Stimulated activated CD8-positive, alpha-beta memory T cell treated with anti-CD3 and anti-CD28 coated beads, Interleukin-15, amount 100 ng/mL, for 1 hour (primary cell): ENCODE measurements around the gene RASSF8.
A peak's percentile ranks its signal among the peaks of the same experiment; 100 is the strongest.

Experiments used
- DNase-seq: peaks from one replicate; pipeline ENCODE4 v3.0.0-alpha.2; 2020; ENCODE audit warnings: low read depth

The RASSF8 gene

DNA sequence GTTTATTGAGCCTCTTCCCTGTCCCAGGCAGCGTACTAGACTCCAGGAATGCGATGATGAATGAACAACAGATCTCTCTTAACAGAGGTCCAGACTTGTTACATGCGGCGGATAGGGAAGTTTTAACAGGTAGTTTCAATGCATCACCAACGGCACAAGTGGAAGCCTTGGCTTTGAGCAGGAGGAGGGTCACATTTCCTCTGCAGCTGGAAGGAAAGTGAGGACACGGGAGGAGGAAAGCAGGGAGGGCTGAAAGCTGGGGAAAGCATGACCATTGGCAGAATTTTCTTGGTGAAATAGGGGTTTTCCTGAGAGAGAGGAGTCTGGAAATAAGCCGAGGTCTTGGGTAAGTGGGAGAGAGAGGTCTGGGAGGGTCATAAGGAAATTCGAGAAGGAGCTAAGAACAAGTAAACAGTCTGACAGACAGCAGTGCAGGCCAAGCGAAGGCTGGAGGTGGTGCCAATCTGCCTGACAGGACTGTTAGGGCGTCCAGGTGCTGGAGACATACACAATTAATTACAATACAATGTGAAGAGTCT is 150.9 kb downstream of the RASSF8 start:
- no peak for DNase-seq

DNA sequence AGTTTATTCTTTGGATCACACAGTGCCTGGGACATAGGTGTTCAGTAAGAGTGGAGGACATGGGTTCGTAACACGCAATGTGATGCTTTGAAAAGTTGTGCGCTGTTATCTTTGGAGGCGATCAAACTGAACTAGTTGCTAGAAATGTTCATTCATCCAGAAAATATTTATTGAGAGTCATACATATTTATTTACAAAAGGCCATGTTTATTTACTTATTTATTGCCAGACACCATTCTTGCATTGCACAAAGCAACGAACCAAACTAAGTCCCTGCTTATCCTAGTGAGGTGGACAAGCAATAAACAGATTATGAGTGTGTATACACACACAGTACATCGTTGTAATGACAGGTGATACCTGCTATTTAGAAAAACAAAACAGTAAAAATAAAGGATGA is 153.8 kb downstream of the RASSF8 start:
- no peak for DNase-seq

DNA sequence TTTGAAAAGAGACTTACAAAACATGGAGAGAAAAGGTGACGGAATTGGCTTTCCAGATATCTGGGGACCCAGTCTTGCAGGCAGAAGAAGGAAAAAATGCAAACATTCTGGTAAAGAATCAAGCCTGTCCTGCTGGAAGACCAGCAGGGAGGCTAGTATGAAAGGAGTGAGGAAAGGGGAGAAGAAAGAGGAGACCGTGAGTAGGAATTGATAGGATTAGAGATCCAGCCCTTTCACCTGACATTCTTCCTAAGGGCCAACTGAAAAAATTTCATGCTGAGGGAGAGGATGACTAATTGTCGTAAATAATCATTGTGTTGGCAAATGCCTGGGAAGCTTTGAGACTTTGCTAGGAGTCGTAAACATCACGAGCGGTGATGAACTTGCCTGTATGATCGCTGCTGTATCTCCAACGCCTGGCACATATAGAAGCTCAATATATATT is 154.2 kb downstream of the RASSF8 start:
- no peak for DNase-seq

DNA sequence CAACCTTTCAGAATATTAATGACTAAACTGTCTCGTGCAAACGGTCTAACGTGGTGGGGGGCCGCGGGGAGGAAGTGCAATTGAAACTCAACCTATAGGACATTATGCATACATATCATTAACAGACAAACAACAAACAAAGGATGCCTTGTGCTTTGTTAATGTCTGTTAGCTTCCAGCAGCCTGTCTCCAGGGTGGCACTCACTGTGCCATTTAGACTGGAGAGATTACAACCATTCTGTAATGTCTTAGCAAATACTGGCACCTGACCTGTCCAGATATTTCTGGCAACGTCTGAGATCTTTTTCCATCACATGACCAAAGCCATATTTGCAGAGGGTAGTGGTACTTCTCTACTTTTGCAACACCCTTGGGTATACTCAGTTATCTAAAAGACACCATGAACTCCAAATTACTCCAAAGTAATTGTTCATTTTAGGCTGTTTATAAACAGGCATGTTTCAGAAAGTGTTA is 154.7 kb downstream of the RASSF8 start:
- no peak for DNase-seq

DNA sequence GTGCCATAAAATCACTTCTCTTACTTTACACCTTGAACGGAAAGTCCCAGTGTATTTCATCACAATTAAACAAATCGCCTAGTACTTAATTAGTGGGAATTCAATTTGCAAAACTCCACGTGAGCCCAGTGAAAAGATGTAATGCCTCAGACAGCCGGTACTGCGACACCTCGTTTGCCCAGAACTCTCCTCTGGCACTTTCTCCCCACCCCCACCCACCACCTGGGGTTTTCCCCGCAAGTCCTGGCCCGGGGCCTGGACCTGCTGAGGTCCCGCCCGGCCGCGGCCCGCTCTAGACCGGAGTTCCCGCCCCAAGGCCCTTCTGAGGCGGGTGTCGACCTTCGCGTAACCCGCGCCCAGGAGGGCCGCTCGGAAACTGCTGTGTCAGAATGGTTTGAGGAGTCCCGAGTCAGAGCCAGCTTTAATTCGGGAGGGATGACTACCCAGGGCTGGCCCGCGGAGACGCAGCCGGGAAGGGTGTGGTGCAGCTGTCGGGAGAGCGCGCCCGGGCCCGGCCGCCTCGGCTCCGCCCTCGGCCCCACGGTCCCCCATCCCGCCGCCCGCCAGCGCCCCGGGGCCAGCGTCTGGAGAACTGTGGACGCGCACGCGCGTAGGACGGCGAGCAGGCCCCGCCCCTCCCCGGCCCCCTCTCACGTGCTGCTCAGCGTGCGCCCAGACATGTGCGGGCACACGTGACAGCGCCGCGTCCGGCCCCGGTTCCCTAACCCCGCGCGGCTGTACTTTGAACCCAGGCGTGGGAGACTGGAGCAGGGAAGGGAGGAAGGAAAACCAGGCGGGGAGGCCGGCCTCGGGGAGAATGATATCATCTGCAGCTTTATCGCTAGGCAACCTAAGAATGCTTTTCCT is 155.6 kb downstream of the RASSF8 start:
- DNase-seq, result peak; percentile 42

DNA sequence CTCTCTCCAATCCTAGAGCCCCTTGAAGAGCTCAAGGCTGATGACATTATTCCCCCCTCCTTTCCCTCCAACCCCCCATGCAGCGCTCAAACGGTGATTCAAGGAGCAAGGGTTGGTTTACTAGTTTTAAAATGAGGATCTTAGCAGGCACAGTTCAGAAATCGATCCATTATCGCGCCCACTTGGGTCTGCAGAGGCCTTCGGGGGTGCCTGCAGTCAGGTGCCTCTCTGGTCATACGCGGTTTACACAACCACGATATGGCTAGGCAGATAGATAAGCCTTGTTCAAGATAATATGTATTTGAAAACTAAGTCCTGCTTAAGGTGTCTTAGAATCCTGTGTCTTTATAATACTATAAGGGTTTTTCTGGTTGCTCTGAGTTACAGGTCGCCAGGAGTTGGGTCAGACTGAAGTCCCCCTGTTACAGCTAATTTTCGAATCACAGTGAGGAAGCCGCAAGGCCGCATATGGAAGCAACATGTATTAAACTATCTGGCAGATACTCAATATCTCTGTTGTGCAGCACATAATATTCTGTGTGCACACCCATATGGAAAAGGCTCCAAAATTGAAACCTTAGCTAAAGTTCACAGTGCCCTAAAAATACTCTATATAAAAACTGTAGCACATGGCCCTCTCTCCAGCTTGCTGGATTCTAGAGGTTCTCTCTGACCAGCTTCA is 156.4 kb downstream of the RASSF8 start:
- no peak for DNase-seq

DNA sequence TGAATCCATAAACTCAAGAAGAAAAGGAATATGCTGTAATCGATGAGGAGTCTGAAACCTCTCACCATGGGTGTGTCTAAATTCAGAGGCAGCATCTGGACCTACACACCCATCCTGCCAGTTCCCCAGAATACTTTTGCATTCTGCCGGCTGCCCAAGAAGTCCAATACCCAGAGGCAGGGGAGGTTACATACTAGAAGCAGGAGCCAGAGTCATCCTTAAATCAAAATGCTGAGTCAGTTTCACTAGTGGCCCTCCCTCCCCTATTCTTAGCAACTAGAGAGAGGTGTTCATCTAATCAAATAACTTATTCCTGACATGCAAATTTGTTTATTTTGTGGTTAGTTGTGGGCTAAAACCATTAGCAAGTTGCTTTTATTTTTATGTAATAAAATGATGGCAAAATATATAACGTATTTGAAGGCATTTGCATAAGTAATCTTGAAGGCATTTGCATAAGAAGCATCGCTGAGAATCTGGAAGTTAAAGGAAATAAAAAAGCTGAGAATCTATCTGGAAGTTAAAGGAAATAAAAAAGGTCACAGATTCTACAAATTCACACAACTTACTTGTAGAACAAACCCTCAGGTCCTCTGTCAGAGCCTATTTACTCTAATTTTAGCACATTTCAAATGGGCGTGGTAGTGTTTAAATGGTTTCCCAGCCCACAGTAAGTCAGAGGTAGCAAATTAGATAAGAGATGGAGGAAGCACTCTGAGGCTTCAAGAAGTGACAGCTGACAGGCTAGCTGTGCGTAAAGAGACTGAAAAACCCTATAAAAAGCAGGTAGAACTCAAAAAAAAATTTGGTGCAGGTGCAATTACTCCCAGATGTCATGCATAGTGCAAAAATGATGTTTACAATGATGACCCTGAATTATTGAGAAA is 158.6 kb downstream of the RASSF8 start:
- DNase-seq, result no peak

DNA sequence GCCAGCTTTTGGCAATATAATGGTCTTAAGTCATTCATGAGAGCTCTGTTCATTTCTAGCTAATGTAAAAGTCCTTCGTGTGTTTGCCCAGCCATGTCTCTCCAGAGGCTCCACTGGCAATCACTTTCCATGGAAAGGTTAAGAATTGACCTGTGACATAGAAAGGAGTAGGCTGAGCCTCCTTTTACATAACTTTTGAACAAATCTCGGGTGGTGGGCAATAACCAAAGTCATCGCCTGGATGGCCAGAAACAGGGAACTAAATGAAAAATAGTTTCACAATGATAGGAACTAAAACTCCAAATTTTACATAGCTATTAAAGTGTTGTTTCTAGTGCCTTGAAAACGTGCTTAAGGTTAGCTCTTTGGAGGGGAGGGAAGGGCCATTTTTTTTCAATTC is 159.8 kb downstream of the RASSF8 start:
- DNase-seq, result no peak

DNA sequence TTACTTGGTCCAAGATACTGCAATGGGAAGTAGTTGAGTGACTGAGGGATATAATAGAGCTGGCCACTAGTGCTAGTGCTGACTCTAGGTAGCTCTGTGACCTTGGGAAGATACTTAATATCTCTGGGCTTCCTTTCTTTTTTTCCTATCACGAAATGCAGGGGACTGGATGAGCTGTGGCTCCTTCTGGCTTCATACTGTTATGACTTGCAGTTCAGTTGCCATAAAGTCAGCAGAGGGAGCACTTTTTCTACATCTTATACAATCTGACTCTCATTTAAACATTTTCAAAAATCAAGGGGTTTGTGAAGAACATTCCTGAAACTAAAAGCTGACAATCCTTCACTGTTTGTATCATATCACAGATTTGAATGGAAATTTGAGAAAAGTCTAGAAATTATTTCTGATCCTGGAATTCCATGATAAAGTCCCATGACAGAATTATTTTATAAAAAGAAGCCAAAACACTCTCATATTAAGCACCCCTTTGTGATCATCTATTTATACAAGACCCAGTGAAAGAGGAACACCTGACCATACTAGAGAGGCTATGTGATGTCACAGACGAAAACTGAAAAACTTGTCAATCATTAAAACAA is 161.0 kb downstream of the RASSF8 start:
- DNase-seq, result no peak

DNA sequence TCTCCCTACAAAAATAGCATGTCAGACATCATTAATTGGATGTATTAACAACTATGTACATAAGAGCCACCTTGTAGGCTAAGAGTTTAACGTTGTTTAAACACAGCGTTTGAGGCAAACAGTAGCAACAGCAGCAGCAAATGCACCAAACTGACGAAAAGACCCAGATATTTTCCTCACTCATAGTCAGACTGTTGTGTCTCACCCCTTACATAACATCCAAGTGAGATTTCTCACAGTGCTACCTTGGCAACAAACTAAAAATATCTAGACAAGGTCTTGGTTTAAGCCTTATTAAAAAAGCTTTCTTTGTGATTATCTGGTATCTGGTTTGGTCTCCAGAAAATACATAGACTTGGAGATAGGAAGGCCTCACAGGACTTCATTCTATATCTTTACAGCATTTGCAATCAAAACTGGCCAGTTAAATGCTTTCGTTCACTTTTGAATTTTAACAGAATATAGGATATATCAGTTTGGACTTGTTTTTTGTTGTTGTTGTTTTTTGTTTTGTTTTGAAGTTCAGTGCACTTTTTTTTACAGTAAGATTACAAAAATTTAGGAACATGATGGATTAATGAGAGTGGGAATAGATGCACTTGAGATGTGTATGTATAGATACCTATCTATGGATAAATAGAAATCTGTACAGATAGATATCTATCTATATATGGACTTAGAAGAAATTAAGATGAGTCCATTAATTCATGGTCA is 162.2 kb downstream of the RASSF8 start:
- DNase-seq, result no peak

DNA sequence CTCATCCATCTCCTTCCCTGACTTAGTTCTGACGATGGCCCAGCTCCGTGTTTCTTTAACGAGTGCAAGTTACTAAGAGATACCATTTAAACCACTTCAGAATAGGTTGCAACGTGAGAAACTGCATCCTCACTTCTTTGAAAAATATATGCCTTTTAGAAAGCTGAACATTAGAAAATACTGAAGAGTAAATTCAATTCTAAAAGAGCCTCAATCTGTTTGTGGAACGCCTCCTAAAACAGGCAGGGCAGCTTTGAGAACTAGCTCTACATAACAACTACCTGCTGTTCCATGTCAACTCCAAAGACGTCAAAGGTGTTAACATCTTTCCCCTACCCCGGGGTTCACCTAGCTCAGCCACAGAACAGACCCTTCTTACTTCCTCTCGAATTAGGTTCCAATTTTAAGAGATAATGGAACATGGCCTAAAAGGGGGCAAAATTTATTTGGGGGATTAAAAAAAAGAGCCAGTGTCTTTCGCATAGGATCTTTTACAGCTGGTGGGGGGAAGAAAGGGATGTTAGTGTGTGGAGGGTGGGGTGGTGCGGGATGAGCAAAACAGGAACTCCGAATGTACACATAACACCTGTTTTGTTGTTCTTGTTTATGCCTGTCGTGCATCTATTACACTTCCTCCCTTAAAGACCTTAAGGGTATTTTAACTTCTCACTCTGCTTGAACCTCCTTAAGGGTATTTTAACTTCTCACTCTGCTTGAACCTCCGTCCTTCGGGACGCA is 163.0 kb downstream of the RASSF8 start:
- no peak for DNase-seq

DNA sequence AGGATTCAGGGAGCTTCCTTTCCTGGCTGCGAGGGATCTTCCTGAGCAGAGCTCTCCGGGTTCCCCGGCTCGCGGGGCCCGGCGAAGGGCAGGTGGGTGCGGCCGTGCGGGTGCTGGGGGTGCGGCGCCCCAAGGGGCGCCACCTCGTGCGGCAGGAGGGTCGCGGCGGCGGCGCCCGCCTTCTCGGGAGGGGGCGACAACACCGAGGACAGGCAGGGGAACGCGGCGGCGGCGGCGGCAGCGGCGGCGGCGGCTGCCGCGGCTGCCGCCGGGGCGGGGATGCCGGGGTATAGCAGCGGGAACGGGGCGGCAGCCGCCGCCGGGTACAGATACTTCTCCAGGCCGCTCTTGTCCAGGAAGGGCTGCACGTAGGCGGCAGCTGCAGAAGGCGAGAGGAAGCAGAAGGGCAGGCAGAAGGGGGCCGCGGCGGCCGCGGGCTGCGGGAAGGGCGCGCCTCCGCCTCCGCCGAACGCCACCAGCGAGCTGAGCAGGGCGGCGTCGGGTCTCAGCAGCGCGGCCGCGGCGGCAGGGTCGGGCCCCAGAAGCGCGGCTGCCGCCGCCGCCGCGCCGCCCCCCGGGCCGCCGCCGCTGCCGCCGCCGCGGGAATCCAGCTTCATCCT is 163.7 kb downstream of the RASSF8 start:
- no peak for DNase-seq

DNA sequence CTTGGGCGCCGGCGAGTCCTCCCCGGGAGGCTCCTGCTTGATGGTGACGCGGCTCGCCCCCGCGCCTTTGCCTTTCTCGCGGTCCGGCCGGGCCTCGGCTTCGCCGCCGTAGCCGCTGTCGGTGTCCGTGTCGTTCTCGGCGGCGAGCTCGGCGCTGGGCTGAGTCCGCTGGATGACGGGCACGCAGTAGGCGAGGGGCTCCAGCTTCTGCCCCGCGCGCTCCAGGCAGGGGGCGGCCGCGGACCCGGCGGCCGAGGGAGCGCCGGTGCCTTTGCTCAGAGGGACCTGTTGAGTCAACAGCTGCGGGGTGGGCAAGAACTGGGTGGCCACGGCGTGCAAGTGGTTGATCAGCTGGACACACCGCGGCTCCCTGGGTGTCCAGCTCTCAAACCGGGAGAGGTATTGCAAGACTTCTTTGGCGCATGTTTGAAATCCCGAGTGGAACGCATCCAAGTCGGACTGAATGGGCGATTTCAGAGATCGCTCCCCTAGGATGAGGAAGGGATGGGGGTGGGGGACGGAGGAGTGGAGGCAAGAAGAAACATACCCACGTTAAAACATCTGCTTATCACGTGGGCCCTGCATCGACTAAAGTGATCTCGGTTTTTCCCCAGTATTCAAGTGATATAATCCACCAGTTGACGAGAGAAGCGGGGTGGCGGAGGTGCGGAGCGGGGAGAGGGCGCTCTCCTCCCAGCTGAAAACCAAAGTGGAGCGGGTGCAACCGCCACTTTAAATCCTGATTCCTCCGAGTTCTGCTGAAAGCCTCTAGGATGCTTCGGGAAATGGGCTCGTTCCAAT is 164.4 kb downstream of the RASSF8 start:
- no peak for DNase-seq

DNA sequence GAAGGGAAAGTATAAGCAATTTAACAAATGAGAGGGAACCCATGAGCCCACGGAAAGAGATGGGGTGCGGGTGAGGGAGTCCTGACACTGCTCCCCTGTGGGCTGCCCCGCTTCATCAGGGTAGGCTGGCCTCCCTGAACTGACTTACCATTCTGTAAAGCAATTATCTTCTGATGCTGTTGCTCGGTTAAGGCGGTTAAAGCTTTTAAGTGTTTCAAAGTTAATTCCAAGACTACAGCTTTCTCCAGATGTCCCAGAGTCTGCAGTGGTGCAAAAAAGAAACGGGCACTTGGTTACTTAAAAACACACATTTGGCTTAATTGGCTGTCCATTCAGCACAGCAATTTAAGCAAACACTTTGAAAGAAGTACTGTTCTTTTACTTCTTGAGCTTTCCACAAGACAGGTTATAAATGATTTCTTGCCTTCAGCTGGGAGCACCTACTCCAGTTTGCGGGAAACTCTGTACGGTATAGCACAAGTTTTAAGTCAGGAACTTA is 165.0 kb downstream of the RASSF8 start:
- DNase-seq, result no peak

DNA sequence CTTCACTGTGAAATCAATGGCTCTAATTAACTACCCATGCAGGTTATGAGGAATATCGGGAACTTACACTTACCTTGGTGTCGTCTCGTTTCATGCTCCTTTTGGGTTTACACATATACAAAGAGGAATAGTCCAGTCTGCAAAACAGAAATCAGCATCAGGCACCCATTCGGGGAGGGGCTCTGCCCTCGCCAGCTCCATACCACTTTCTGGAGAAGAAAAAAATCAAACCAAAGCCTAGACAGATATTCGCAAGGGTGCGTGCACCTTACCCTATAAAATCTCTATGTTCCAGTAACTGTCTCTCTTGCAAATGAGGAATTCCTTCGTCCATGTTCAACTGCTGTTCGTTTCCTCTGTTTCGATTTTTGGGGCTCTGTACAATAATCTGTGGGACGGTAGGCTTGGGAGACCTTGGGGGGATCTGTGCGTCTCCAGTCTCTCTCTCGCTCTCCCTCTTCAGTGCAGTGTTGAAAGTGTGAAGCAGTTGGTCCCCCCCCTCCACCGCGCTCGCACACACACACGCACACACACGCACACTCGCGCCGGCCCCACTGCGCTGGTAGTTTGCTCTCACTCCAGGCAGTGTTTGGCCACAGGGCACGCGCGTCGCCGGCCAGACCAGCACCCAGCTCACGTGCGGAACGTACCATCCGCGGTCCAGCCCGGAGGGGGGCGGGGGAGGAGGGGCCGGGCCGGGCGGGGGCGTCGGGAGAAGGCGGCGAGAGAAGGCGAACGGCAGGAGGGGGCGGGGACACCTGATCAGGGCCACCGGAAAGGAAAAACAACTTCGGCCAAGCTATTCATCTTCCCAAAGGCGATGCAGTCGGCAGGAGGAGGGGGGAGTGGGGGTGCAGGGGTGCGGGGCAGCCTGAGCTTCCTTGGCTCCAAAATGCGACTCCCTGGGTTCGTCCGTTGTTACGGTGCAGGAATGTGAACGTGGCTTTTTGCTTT is 166.2 kb downstream of the RASSF8 start, which contains the start of gene BHLHE41:
BHLHE41 (minus strand) TSS at position 592 of the 954 bp plus-strand sequence; CDS start at position 334, 258 bp downstream.
- no peak for DNase-seq

DNA sequence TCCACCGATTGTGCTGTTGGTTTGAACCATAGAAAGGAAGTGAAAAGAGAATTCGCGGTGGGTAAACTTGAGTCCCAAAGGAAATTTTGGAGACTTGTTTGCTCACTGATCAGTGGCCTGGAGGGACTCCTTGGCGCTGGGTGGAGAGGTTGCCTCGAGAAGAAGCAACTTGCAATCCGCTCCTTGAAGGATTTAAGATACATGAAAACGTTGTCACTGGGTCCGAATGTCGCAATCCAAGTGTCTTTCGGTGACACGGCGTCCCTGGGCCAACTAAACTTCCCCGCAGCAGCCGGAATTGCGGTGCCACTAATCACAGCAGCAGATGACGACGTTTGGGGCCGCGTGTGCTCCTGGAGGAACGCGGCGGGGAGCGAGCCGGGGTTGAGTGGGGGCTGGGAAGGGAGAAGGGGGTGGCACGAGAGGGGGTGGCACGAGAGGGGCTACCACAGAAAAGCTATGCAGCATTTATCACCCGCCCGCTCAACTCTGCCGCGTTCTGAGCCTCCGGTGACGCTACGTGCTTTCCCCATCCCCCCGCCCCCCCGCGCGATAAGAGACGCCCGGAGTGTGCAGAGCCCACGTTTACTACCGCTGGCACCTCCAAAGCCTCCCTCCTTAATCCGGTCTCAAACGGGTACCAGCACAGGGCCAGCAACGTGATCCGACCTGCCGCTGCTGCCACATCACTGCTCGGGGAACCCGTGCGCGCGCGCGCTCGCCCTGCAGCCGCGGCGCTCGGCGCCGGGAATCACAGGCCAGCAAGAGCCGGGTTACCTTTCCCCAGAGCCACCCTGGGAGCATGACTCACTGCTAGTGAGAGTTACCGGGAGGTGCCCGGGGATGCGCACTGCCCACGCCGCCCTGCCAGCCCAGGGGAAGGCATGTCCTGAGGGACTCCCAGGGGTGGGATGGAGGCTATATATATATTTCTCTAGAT is 167.2 kb downstream of the RASSF8 start:
- DNase-seq, result no peak
